ENCODE data around the gene DPH5.

Gene DPH5

DNA sequence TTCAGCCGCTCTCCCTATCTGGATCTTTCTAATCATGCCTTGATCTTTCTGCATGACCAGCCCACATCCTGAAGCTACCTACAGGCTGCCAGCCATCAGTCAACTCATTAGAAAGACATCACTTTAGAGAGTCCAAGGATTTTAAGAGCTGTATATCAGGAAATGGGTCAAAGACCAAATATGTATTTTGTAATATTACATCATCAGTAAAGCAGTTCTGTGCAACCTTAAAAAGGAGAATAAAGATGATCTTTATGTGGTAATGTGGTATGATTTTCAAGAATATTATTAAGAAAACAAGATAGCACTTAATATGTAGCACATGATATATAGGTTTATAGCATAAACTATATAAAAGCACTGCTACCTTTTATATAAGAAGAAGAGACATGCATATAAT lies 82.1 kb downstream of the DPH5 start:
- Histone ChIP-seq H3K27ac (no peak overlapping the region), H3K4me3 (ENCODE audit: low read depth in 1 of 2, low read length in 1 of 2) (no peak overlapping the region), H3K9me3 (no peaks in the 10 kb centered on the region), H3K36me3 (no peaks in the 10 kb centered on the region), H3K4me1 (ENCODE audit: control insufficient read depth in 1 of 2, insufficient read depth in 1 of 2, low read depth in 1 of 2, low read length in 1 of 2) (peaks cover 0 to 4% of the 10 kb centered on the region in 2 experiments), H3K27me3 (no peaks in the 10 kb centered on the region)
- TF ChIP-seq, protein P1, sequence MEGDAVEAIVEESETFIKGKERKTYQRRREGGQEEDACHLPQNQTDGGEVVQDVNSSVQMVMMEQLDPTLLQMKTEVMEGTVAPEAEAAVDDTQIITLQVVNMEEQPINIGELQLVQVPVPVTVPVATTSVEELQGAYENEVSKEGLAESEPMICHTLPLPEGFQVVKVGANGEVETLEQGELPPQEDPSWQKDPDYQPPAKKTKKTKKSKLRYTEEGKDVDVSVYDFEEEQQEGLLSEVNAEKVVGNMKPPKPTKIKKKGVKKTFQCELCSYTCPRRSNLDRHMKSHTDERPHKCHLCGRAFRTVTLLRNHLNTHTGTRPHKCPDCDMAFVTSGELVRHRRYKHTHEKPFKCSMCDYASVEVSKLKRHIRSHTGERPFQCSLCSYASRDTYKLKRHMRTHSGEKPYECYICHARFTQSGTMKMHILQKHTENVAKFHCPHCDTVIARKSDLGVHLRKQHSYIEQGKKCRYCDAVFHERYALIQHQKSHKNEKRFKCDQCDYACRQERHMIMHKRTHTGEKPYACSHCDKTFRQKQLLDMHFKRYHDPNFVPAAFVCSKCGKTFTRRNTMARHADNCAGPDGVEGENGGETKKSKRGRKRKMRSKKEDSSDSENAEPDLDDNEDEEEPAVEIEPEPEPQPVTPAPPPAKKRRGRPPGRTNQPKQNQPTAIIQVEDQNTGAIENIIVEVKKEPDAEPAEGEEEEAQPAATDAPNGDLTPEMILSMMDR (IDR thresholded peaks at IDR 0.05) = no peak

DNA sequence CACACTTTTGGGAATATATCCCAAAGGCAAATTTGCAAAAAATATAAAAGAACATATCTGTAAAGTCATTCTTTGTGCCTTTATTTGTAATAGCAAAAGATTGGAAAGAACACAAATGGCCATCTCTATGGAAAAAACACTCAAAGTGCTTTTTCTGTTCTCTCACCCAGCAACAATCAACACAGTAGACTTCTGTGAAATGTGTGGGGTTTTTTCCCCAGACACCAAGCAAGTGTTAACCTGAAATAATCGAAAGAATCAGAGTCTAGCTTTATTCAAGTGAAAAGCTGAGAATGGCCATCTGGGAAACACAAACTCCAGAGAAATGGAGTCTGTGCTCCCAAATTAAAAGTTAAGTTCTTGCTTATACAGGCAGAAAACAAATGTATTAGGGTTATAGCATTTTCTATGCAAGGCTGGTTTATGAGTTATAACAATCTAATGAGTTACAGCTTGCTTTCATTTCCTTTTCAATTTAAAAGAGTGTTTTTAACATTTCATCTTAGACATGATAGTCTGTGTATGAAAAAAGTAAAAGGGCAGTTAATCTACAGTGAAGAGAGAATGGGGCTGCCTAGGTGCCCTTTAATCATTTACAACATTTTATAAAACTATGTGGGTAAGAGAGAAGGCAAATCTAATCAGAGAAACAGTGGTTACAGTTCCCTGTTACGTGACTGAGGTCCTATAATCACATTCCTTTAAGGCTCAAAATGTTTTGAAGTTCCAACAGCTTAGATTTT lies 83.1 kb downstream of the DPH5 start:
- no peaks in the 10 kb centered on the region for H3K27me3 ChIP-seq
- H3K9me3 ChIP-seq = no peaks in the 10 kb centered on the region
- no peak overlapping the region for H3K27ac ChIP-seq
- H3K36me3 ChIP-seq = no peaks in the 10 kb centered on the region
- TF ChIP-seq, protein P1 (IDR thresholded peaks at IDR 0.05) = no peak
- no peak overlapping the region for H3K4me3 ChIP-seq (ENCODE audit: low read depth in 1 of 2, low read length in 1 of 2)
- peaks cover 0 to 4% of the 10 kb centered on the region in 2 experiments for H3K4me1 ChIP-seq (ENCODE audit: control insufficient read depth in 1 of 2, insufficient read depth in 1 of 2, low read depth in 1 of 2, low read length in 1 of 2)

DNA sequence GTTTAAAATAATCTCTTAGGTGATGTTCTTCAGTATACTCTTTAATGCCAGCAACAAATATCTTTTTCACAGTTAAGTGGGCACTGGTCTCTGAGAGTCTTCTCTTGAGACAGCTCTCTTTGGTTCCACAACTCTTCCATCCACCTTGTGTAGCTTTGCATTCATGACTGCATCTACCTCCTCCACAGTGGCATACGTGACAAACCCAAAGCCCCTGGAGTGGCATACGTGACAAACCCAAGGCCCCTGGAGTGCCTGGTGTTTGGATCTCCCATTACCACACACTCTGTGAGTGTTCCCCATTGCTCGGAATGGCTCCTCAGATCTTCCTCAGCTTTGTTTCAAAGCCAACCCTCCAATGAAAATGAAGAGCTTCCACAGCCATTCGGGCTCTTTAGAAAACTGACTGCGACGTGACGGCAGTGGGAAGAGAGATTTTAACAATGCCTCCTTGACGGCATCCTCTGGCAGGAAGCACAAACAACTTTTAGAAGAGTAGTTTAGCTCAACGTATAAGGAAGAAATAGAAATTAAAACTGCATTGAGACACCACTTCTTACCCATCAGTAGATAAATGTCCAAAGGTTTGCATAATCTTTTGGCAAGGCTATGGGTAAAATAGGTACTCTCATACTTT lies 83.9 kb downstream of the DPH5 start:
- Histone ChIP-seq H3K27ac (no peak overlapping the region), H3K27me3 (no peaks in the 10 kb centered on the region), H3K4me3 (ENCODE audit: low read depth in 1 of 2, low read length in 1 of 2) (no peak overlapping the region), H3K9me3 (no peaks in the 10 kb centered on the region), H3K4me1 (ENCODE audit: control insufficient read depth in 1 of 2, insufficient read depth in 1 of 2, low read depth in 1 of 2, low read length in 1 of 2) (peaks cover 0 to 4% of the 10 kb centered on the region in 2 experiments), H3K36me3 (no peaks in the 10 kb centered on the region)
- TF ChIP-seq, protein P1 (IDR thresholded peaks at IDR 0.05) = no peak

DNA sequence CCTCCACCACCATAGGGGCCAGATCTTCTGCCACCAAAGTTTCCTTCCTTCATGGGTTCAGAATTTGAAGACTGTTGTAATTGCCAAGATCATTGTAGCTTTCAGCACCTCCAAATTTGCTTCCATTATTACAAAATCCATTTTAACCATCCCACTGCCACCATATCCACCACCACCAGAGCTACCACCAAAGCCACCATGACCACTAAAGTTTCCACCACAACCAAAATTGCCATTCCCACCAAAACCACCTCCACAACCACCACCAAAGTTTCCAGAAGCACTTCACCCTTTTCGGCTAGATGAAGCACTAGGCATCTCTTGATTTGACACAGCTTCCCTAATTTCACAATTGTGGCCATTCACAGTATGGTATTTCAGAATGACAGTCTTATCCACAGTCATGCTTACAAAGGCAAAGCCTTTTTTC lies 84.5 kb downstream of the DPH5 start:
- no peaks in the 10 kb centered on the region for H3K9me3 ChIP-seq
- TF ChIP-seq, protein P1 (IDR thresholded peaks at IDR 0.05) = no peak

More for the DNA sequence above, 84.5 kb downstream of the DPH5 start:
- no peak overlapping the region for H3K4me3 ChIP-seq (ENCODE audit: low read depth in 1 of 2, low read length in 1 of 2)
- H3K4me1 ChIP-seq (ENCODE audit: control insufficient read depth in 1 of 2, insufficient read depth in 1 of 2, low read depth in 1 of 2, low read length in 1 of 2) = peaks cover 0 to 4% of the 10 kb centered on the region in 2 experiments
- no peaks in the 10 kb centered on the region for H3K36me3 ChIP-seq
- no peak overlapping the region for H3K27ac ChIP-seq
- no peaks in the 10 kb centered on the region for H3K27me3 ChIP-seq

Data from neutrophil (primary cell).